ENCODE results near the gene TOP2B.

TOP2B gene

GRCh38 chr3:25564075-25564474 lies 100.6 kb downstream of the TOP2B start:
- no peak for DNase-seq (ENCODE audit: low read depth)
- H3K4me3 ChIP-seq (ENCODE audit: low read length) = no peak overlapping the region
- no peak for TF ChIP-seq CTCF (conservative IDR thresholded peaks at IDR 0.05; ENCODE audit: low read length)

GRCh38 chr3:25563601-25564000 lies 101.1 kb downstream of the TOP2B start:
- no peak for DNase-seq (ENCODE audit: low read depth)
- H3K4me3 ChIP-seq (ENCODE audit: low read length) = no peak overlapping the region
- no peak for TF ChIP-seq CTCF (conservative IDR thresholded peaks at IDR 0.05; ENCODE audit: low read length)

GRCh38 chr3:25558796-25559195 lies 105.9 kb downstream of the TOP2B start:
- H3K4me3 ChIP-seq (ENCODE audit: low read length) = no peak overlapping the region
- no peak for DNase-seq (ENCODE audit: low read depth)
- no peak for TF ChIP-seq CTCF (conservative IDR thresholded peaks at IDR 0.05; ENCODE audit: low read length)

GRCh38 chr3:25558121-25558520 lies 106.6 kb downstream of the TOP2B start:
- TF ChIP-seq CTCF (conservative IDR thresholded peaks at IDR 0.05; ENCODE audit: low read length) = no peak
- H3K4me3 ChIP-seq (ENCODE audit: low read length) = no peak overlapping the region
- no peak for DNase-seq (ENCODE audit: low read depth)

GRCh38 chr3:25557694-25558093 lies 107.0 kb downstream of the TOP2B start:
- no peak overlapping the region for H3K4me3 ChIP-seq (ENCODE audit: low read length)

GRCh38 chr3:25556447-25556846 lies 108.3 kb downstream of the TOP2B start:
- no peak for TF ChIP-seq CTCF (conservative IDR thresholded peaks at IDR 0.05; ENCODE audit: low read length)
- DNase-seq (ENCODE audit: low read depth) = peak; percentile 22
- H3K4me3 ChIP-seq (ENCODE audit: low read length) = no peak overlapping the region

More at GRCh38 chr3:25557694-25558093, 107.0 kb downstream of the TOP2B start:
- DNase-seq (ENCODE audit: low read depth) = no peak
- TF ChIP-seq CTCF (conservative IDR thresholded peaks at IDR 0.05; ENCODE audit: low read length) = no peak

GRCh38 chr3:25555695-25556437 lies 108.8 kb downstream of the TOP2B start:
- no peak overlapping the region for H3K4me3 ChIP-seq (ENCODE audit: low read length)
- peak; percentile 27 for DNase-seq (ENCODE audit: low read depth)
- no peak for TF ChIP-seq CTCF (conservative IDR thresholded peaks at IDR 0.05; ENCODE audit: low read length)
